ENCODE data around the gene HS2ST1. TPM values are rescaled to one million over a fixed set of nuclear protein-coding genes. Genes with fewer than 3 reads are reported as not detected.

HS2ST1 gene
- total RNA-seq, 1 donor from 2014 or later: 13.4 TPM

DNA sequence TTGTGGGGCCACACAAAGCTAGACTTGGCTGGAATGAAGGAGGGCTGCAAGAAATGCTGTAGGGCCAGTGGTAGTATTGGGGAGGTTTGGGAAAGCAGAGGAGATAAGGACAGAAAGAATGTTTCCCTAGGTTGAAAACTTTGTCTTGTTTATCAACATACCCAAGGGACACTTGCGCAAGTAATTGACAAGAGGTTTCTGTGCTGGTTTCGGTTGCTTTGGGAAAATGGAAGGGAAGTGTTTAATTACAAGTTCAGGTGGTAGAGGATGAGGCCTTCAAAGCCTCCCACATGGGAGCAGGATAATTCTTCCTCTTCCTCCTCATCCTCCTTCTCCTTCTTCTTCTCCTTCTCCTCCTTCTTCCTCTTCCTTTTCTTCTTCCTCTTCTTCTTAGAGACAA is 232.1 kb downstream of the HS2ST1 start:
- H3K4me3 ChIP-seq (ENCODE audit: low read depth, low read length): no peak overlapping the region
- DNase-seq (ENCODE audit: low read depth): no peak
- no peaks in the 10 kb centered on the region for H3K27me3 ChIP-seq (ENCODE audit: control insufficient read depth, insufficient read depth, low read length)
- no peak for TF ChIP-seq CTCF (IDR thresholded peaks at IDR 0.05; ENCODE audit: insufficient read depth, low read length, poor library complexity, severe bottlenecking)
- no peaks in the 10 kb centered on the region for H3K36me3 ChIP-seq (ENCODE audit: control insufficient read depth, insufficient read depth, low read length)

DNA sequence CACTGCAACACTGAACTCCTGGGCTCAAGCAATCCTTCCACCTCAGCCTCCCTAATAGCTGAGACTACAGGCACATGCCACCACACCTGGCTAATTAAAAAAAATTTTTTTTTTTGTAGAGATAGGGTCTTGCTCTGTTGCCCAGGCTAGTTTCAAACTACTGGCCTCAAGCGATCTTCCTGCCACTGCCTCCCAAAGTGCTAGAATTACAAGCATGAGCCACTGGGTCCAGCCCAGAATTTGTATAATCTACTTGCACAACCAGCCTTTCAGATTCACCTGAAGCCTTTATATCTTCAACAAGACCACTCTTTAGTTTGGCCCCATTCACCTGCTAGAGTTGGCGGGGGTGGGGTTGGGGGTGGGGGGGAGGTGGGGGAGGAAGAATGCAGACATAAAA is 232.6 kb downstream of the HS2ST1 start:
- H3K4me3 ChIP-seq (ENCODE audit: low read depth, low read length): no peak overlapping the region
- no peaks in the 10 kb centered on the region for H3K36me3 ChIP-seq (ENCODE audit: control insufficient read depth, insufficient read depth, low read length)
- DNase-seq (ENCODE audit: low read depth): no peak
- H3K27me3 ChIP-seq (ENCODE audit: control insufficient read depth, insufficient read depth, low read length): no peaks in the 10 kb centered on the region
- TF ChIP-seq CTCF (IDR thresholded peaks at IDR 0.05; ENCODE audit: insufficient read depth, low read length, poor library complexity, severe bottlenecking): no peak

DNA sequence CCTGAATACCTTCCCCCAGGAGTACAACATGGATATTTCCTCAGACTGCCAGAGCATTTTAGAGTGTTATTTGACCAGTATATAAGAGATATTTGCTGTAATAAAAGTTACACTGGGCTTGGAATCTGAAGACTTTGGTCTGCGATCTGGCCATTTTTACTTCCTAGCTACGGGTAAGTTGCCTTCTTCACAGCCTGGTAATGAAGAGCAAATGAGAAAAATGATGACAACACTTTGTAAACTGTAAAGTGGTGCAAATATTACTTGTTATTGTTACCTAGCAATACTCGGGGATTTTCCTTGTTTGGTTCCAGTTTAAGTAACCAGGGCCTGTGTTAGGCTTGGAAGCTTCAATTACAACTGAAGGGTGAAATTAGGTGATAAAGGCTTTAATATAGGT is 233.4 kb downstream of the HS2ST1 start:
- DNase-seq (ENCODE audit: low read depth): no peak
- H3K4me3 ChIP-seq (ENCODE audit: low read depth, low read length): no peak overlapping the region
- H3K36me3 ChIP-seq (ENCODE audit: control insufficient read depth, insufficient read depth, low read length): no peaks in the 10 kb centered on the region
- no peak for TF ChIP-seq CTCF (IDR thresholded peaks at IDR 0.05; ENCODE audit: insufficient read depth, low read length, poor library complexity, severe bottlenecking)
- no peaks in the 10 kb centered on the region for H3K27me3 ChIP-seq (ENCODE audit: control insufficient read depth, insufficient read depth, low read length)

- Histone ChIP-seq H3K27me3 (ENCODE audit: control insufficient read depth, insufficient read depth, low read length) (no peaks in the 10 kb centered on the region), H3K36me3 (ENCODE audit: control insufficient read depth, insufficient read depth, low read length) (no peaks in the 10 kb centered on the region), H3K4me3 (ENCODE audit: low read depth, low read length) (no peak overlapping the region)
- DNase-seq (ENCODE audit: low read depth): no peak
- no peak for TF ChIP-seq CTCF (IDR thresholded peaks at IDR 0.05; ENCODE audit: insufficient read depth, low read length, poor library complexity, severe bottlenecking)
Measured at GRCh38 chr1:87148661-87149060, 234.2 kb downstream of the HS2ST1 start.

GRCh38 chr1:87149241-87150041 is 235.0 kb downstream of the HS2ST1 start:
- no peak for TF ChIP-seq CTCF (IDR thresholded peaks at IDR 0.05; ENCODE audit: insufficient read depth, low read length, poor library complexity, severe bottlenecking)
- no peak for DNase-seq (ENCODE audit: low read depth)
- H3K27me3 ChIP-seq (ENCODE audit: control insufficient read depth, insufficient read depth, low read length): no peaks in the 10 kb centered on the region
- H3K36me3 ChIP-seq (ENCODE audit: control insufficient read depth, insufficient read depth, low read length): no peaks in the 10 kb centered on the region
- no peak overlapping the region for H3K4me3 ChIP-seq (ENCODE audit: low read depth, low read length)

- DNase-seq (ENCODE audit: low read depth): no peak
- no peaks in the 10 kb centered on the region for H3K27me3 ChIP-seq (ENCODE audit: control insufficient read depth, insufficient read depth, low read length)
- TF ChIP-seq CTCF (IDR thresholded peaks at IDR 0.05; ENCODE audit: insufficient read depth, low read length, poor library complexity, severe bottlenecking): no peak
- H3K4me3 ChIP-seq (ENCODE audit: low read depth, low read length): no peak overlapping the region
- H3K36me3 ChIP-seq (ENCODE audit: control insufficient read depth, insufficient read depth, low read length): no peaks in the 10 kb centered on the region
Measured at GRCh38 chr1:87150143-87150542, 235.7 kb downstream of the HS2ST1 start.
